GM18951 (cell line): ENCODE results near the gene POU5F1.

Experiments used
- POLR2A ChIP-seq: IDR thresholded peaks from 4 replicates; pipeline ENCODE4 v1.6.1; 2011; ENCODE audit warnings: mild to moderate bottlenecking; ENCODE audit not compliant: insufficient read length, insufficient read depth; ENCODE audit errors: extremely low read depth
- in situ Hi-C: fragments of 300-500 bp; cut with MboI; formaldehyde crosslinking; loops from one replicate; pipeline ENCODE4 v1.12.0; 2022; ENCODE audit warnings: low sequenced_read_pairs, mixed read lengths, inconsistent platforms; ENCODE audit not compliant: unreplicated experiment

POU5F1 gene

GRCh38 chr6:31130751-31131150 is 39.7 kb downstream of the POU5F1 start:
- TF ChIP-seq POLR2A = no peak

GRCh38 chr6:31129130-31129529 is 41.4 kb downstream of the POU5F1 start:
- in situ Hi-C loops = no loop called here
- TF ChIP-seq POLR2A = no peak

More at GRCh38 chr6:31130751-31131150, 39.7 kb downstream of the POU5F1 start:
- in situ Hi-C loops = loop anchor here (10.0 kb wide), 1 partner anchor 234 kb away; no protein-coding TSS in a partner anchor

- in situ Hi-C loops = no loop called here
- no peak for TF ChIP-seq POLR2A
These were observed 42.3 kb downstream of the POU5F1 start for GRCh38 chr6:31128093-31128676.

GRCh38 chr6:31126396-31127175 is 43.9 kb downstream of the POU5F1 start:
- no peak for TF ChIP-seq POLR2A
- in situ Hi-C loops = no loop called here

- TF ChIP-seq POLR2A = no peak
- in situ Hi-C loops = no loop called here
These were observed 44.7 kb downstream of the POU5F1 start for GRCh38 chr6:31125586-31126363.

GRCh38 chr6:31125162-31125561 is 45.3 kb downstream of the POU5F1 start:
- in situ Hi-C loops = no loop called here
- no peak for TF ChIP-seq POLR2A

- in situ Hi-C loops = no loop called here
- TF ChIP-seq POLR2A = no peak
These were observed 47.4 kb downstream of the POU5F1 start for GRCh38 chr6:31122791-31123706.

- TF ChIP-seq POLR2A = no peak
- in situ Hi-C loops = no loop called here
These were observed 49.2 kb downstream of the POU5F1 start for GRCh38 chr6:31121131-31121790.

GRCh38 chr6:31120151-31120915 is 50.1 kb downstream of the POU5F1 start, which contains the start of gene CDSN:
Gene CDSN (minus strand): TSS chr6:31120446. CDS start chr6:31120419, 27 bp downstream.
- in situ Hi-C loops = no loop called here
- TF ChIP-seq POLR2A = no peak

GRCh38 chr6:31118178-31118577 is 52.3 kb downstream of the POU5F1 start:
- no peak for TF ChIP-seq POLR2A
- in situ Hi-C loops = no loop called here

GRCh38 chr6:31116661-31117385 is 53.7 kb downstream of the POU5F1 start:
- in situ Hi-C loops = no loop called here
- no peak for TF ChIP-seq POLR2A
